Testis (tissue), 3 donors: Measurements from ENCODE around the gene PPP6R3. TPM values are rescaled to one million over a fixed set of nuclear protein-coding genes. Genes with fewer than 3 reads are reported as not detected.

Experiments
- DNase-seq: peaks from one replicate; pipeline ENCODE4 v3.0.0-alpha.2; 2019
- H3K27ac ChIP-seq, 2 donors: fragments of 200-600 bp; sonication (generic); one replicate each; pipeline ENCODE4 v1.5.1; 2019
- H3K27me3 ChIP-seq: fragments of 200-600 bp; sonication (generic); one replicate; pipeline ENCODE4 v1.5.1; 2019
- H3K36me3 ChIP-seq: fragments of 200-600 bp; sonication (generic); one replicate; pipeline ENCODE4 v1.5.1; 2017; ENCODE audit warnings: low read depth; ENCODE audit errors: missing control alignments
- H3K4me1 ChIP-seq: fragments of 200-600 bp; sonication (generic); one replicate; pipeline ENCODE4 v1.5.1; 2019
- H3K4me3 ChIP-seq, 2 donors: fragments of 200-600 bp; sonication (generic); one replicate each; pipeline ENCODE4 v1.5.1; 2017 to 2019
- H3K9me3 ChIP-seq: fragments of 200-600 bp; sonication (generic); one replicate; pipeline ENCODE4 v1.5.1; 2017
- POLR2A ChIP-seq: fragments of 450-650 bp; IDR thresholded peaks from one replicate; pipeline ENCODE4 v1.6.1; 2017; ENCODE audit warnings: antibody characterized with exemption, mild to moderate bottlenecking, moderate library complexity
- WGBS, 2 donors: methylation state at CpG; one replicate each; pipeline ENCODE4 v1.1.5; 2018; 5-methylcytosine and 5-hydroxymethylcytosine counted together
- intact Hi-C: fragments of 100-400 bp; cut with DNase I; formaldehyde crosslinking; loops from one replicate; pipeline ENCODE4 v1.15.1; 2023; ENCODE audit warnings: low total_unique reads
- polyA plus RNA-seq: library from polyadenylated mRNA; stranded (reverse); fragments of 350-450 nt; fragmentation: Illumina TruSeq; extraction: RNeasy Lipid Tissue Mini Kit (QIAGEN cat#74804); gene quantifications from one replicate; pipeline ENCODE4 v1.2.3, GENCODE V29; 2014; ENCODE audit warnings: low read depth, low replicate concordance; ENCODE audit not compliant: insufficient read depth
- total RNA-seq, 2 donors: library from RNA; depleted of rRNA; stranded (reverse); fragments of >200 nt; gene quantifications; one replicate each; pipeline ENCODE4 v1.2.3, GENCODE V29; 2016
- TF ChIP-seq, protein P1 (sequence below), 3 experiments: fragments of 450-650 bp in 2 of 3; fragments of 200-600 bp in 1 of 3; sonication (generic) in 1 of 3; IDR thresholded peaks; one replicate each; pipeline ENCODE4 v1.5.1; 2016 to 2019; ENCODE audit warnings: antibody characterized with exemption in 3 of 3, mild to moderate bottlenecking in 2 of 3, moderate library complexity in 1 of 3

PPP6R3 gene
- total and polyA plus RNA-seq, 3 donors from 2014 or later = 88.5 to 190 (median 188) TPM

DNA sequence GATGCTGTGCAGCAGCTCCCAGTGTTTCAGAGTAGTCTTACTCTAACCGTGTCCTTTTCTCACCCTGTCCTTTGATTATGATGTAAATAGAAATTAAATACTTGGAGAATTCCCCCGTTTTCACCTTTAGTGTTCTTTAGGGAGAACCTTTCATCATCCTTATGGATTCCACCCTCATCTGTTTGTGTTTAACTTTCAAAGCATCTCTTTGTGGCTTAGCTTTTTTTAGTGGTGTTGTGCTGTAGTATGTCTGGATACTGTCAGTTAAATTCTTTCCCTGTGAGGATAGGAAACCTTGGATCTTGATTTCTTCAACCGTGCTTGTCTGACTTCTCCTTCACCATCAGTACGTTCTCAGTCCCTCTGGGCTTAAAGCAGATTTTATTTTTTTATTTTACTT lies 48.5 kb downstream of the PPP6R3 start:
- Histone ChIP-seq H3K27me3 (no peaks in the 10 kb centered on the region), H3K9me3 (no peaks in the 10 kb centered on the region), H3K27ac (no peak overlapping the region), H3K4me1 (peaks cover 19% of the 10 kb centered on the region), H3K36me3 (no peaks in the 10 kb centered on the region), H3K4me3 (no peak overlapping the region)
- intact Hi-C loops = no loop called here
- no peak for DNase-seq
- TF ChIP-seq POLR2A = no peak
- TF ChIP-seq, protein P1, sequence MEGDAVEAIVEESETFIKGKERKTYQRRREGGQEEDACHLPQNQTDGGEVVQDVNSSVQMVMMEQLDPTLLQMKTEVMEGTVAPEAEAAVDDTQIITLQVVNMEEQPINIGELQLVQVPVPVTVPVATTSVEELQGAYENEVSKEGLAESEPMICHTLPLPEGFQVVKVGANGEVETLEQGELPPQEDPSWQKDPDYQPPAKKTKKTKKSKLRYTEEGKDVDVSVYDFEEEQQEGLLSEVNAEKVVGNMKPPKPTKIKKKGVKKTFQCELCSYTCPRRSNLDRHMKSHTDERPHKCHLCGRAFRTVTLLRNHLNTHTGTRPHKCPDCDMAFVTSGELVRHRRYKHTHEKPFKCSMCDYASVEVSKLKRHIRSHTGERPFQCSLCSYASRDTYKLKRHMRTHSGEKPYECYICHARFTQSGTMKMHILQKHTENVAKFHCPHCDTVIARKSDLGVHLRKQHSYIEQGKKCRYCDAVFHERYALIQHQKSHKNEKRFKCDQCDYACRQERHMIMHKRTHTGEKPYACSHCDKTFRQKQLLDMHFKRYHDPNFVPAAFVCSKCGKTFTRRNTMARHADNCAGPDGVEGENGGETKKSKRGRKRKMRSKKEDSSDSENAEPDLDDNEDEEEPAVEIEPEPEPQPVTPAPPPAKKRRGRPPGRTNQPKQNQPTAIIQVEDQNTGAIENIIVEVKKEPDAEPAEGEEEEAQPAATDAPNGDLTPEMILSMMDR (IDR thresholded peaks at IDR 0.05) = no peak
- WGBS, 2 donors = 41 to 48% methylated on average over 4 of the region's 4 CpGs

DNA sequence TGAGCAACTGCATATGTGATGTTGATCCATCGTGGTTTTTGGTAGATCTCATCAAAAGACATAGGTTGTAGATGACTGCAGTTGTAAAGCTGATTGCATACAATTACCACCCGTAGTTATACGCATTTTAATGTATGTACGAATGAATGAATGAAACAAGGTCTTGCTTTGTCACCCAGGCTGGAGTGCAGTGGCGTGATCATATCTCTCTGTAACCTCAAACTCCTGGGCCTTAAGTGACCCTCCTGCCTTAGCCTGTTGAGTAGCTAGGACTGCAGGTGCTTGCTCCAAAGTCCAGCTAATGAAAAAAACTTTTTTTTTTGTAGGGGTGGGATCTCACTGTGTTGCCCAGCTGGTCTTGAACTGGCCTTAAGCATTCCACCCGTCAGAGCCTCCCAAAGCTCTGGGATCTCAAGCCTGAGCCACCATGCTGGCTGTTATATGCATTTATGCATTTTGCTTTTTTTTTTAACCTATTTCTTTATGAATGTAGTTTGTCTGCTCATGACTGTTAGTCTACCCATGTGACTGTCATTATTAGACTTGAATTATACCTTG lies 53.5 kb downstream of the PPP6R3 start:
- 90 to 91% methylated on average over 6 of the region's 6 CpGs for WGBS, 2 donors
- no peak overlapping the region for H3K27ac ChIP-seq
- no peak for TF ChIP-seq POLR2A
- TF ChIP-seq, protein P1 (IDR thresholded peaks at IDR 0.05) = no peak
- H3K9me3 ChIP-seq = no peaks in the 10 kb centered on the region
- DNase-seq = no peak
- no peaks in the 10 kb centered on the region for H3K36me3 ChIP-seq
- no peaks in the 10 kb centered on the region for H3K27me3 ChIP-seq
- intact Hi-C loops = no loop called here
- no peak overlapping the region for H3K4me3 ChIP-seq
- H3K4me1 ChIP-seq = peaks cover under 1% of the 10 kb centered on the region

DNA sequence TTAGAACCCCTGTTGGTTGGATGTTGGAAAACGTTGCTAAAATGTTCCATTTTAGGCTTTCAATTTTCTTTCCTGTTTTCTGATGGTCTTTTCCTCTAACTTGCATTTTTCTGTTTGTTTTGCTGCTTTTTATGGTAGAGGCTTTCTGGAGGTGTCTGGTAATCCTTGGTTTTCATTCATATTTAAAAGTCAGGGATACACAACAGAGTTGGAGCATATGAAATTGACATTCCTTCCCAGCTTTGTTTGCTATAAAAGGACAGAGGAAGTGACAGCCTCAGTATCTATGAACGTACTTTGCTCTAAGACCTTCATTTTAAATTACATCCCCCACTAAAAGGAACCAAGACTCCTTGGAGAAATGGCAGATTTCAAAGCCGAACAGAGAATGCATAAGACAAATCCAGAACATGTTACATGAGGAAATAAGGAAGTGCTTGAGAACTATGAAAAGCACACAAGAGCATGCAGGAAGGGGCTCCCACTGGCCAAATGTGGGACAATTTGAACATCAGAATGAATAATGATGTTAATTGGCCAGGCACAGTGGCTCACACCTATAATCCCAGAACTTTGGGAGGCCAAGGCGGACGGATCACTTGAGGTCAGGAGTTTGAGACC lies 56.7 kb downstream of the PPP6R3 start:
- Histone ChIP-seq H3K27me3 (no peaks in the 10 kb centered on the region), H3K4me3 (no peak overlapping the region), H3K36me3 (no peaks in the 10 kb centered on the region), H3K4me1 (no peaks in the 10 kb centered on the region), H3K9me3 (no peaks in the 10 kb centered on the region), H3K27ac (no peak overlapping the region)
- TF ChIP-seq, protein P1 (IDR thresholded peaks at IDR 0.05) = no peak
- TF ChIP-seq POLR2A = no peak
- DNase-seq = no peak
- intact Hi-C loops = no loop called here
- 77 to 80% methylated on average over 5 of the region's 5 CpGs for whole genome bisulfite sequencing, 2 donors

DNA sequence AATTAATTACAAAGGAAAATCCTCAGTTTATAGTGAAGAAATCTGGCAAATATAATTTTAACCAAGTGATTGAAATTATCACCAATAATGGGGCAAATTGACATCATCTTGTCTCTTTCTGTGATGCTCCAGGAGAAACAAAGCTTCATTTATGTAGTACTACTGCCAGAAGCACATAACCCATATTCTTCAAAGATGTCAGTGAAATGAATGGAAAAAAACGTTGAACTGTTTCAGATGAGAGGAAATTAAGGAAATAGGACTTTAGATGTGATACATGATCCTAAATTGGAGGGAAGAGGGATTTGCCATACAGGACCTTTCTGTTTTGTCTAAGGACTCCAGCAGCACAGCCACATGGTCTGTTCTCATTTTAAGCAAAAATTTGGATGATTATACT lies 57.6 kb downstream of the PPP6R3 start:
- H3K4me3 ChIP-seq = no peak overlapping the region
- no peaks in the 10 kb centered on the region for H3K36me3 ChIP-seq
- no peak overlapping the region for H3K27ac ChIP-seq
- intact Hi-C loops = no loop called here
- H3K4me1 ChIP-seq = no peaks in the 10 kb centered on the region
- DNase-seq = no peak
- H3K27me3 ChIP-seq = no peaks in the 10 kb centered on the region
- H3K9me3 ChIP-seq = no peaks in the 10 kb centered on the region
- WGBS, 2 donors = 30 to 32% methylated on average over 1 of the region's 1 CpG
- TF ChIP-seq POLR2A = no peak
- TF ChIP-seq, protein P1 (IDR thresholded peaks at IDR 0.05) = no peak
